Measurements from ENCODE around the gene HOXA5.

The HOXA5 gene

DNA sequence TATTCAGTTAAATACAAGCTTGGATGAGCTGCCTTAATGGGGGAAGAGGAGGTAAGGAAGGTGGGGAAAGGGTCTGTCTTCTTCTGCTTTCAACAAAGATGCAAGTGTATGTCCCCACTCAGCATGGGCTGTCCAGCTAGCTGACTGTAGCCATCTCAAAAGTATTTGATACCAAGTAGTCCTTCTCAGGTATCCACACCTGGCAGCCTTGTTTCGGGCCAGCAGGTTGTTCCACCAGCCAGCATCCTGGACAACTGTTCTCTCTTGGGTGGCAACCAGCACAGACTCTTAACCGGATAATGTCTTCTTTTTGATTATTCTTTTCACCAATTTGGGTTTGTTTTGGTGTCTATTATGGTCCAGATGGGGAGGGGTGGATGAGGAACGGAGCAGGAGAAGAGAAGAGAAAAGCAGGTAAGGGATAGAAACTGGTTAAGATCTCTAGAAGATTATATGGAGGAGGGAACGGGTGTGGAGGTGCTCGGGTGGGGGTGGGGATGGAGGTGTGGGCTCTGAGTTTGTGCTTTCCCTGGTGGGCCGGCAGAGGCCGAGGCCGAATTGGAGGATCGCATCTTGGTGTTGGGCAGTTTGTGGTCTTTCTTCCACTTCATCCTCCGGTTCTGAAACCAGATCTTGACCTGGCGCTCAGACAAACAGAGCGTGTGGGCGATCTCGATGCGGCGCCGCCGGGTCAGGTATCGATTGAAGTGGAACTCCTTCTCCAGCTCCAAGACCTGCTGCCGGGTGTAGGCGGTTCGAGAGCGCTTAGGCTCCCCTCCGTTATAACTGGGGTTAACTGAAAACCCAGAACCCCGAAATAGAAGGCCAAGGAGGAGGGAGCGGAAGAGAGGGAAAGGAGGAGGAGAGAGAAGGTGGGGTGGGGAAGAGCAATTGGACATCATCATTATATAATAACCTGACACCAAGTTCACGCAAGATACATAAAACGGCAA lies 14.4 kb downstream of the HOXA5 start:
- in situ Hi-C loops (cut with MboI; ENCODE audit: low pct_unique_long_range_greater_than_20kb, low sequenced_read_pairs, unreplicated experiment) = no loop called here
- TF ChIP-seq, protein P1, sequence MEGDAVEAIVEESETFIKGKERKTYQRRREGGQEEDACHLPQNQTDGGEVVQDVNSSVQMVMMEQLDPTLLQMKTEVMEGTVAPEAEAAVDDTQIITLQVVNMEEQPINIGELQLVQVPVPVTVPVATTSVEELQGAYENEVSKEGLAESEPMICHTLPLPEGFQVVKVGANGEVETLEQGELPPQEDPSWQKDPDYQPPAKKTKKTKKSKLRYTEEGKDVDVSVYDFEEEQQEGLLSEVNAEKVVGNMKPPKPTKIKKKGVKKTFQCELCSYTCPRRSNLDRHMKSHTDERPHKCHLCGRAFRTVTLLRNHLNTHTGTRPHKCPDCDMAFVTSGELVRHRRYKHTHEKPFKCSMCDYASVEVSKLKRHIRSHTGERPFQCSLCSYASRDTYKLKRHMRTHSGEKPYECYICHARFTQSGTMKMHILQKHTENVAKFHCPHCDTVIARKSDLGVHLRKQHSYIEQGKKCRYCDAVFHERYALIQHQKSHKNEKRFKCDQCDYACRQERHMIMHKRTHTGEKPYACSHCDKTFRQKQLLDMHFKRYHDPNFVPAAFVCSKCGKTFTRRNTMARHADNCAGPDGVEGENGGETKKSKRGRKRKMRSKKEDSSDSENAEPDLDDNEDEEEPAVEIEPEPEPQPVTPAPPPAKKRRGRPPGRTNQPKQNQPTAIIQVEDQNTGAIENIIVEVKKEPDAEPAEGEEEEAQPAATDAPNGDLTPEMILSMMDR (IDR thresholded peaks at IDR 0.05; ENCODE audit: extremely low read depth, insufficient read depth, missing control alignments) = no peak
- DNase-seq (ENCODE audit: low spot score) = no peak

DNA sequence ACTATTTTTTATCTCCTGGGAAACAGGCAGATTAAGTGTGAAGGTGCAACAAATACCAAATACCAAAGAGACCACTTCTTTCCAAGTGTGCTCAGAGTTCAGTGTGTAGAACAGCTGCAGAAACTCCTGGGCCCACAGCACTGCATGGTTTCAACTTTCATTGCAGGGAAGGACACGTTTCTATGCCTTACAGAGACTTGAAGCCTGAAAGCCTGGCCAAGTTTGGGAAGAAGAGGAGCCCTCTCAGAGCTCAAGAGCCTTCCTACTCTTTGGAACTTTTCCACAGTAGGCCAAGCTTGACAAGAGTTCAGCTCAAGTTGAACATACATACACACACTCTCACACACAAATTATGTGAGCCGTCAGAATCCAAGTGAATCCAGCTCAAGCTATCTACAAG lies 15.4 kb downstream of the HOXA5 start:
- in situ Hi-C loops (cut with MboI; ENCODE audit: low pct_unique_long_range_greater_than_20kb, low sequenced_read_pairs, unreplicated experiment) = no loop called here
- TF ChIP-seq, protein P1 (IDR thresholded peaks at IDR 0.05; ENCODE audit: extremely low read depth, insufficient read depth, missing control alignments) = no peak
- DNase-seq (ENCODE audit: low spot score) = no peak

DNA sequence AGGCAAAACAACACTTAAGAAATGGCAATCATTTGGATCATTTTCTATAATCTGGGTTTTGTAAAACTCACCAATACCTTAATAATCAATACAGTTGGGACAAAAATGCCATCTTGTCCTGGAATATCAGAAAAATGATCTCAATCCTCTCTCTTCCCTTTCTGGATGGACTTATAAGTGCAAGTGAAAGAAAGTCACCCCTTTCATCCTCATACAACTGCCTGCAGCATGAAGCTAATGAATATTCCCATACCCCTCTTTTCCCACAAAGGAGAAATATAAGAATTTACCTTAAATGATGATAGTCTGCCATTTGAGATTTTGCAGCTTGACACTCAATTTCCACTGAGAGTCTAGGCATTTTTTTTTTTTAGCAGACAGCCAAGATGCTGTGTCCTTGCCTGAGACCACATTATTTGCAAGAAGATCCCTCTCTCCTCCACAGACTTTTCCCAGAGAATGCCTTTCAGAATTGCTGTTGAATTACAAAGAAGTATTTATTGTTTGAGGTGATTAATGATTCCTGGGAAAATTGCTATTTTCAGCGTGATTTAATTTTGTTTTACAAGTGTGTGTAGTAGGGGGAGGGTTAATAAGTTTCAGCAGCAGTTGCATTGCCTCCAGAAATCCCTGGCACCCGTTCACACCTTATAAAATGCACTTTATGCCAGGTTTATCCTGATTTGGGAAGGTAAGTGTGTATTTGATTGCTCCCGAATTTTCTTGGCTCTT lies 16.7 kb downstream of the HOXA5 start:
- TF ChIP-seq, protein P1 (IDR thresholded peaks at IDR 0.05; ENCODE audit: extremely low read depth, insufficient read depth, missing control alignments) = no peak
- no peak for DNase-seq (ENCODE audit: low spot score)
- in situ Hi-C loops (cut with MboI; ENCODE audit: low pct_unique_long_range_greater_than_20kb, low sequenced_read_pairs, unreplicated experiment) = no loop called here

DNA sequence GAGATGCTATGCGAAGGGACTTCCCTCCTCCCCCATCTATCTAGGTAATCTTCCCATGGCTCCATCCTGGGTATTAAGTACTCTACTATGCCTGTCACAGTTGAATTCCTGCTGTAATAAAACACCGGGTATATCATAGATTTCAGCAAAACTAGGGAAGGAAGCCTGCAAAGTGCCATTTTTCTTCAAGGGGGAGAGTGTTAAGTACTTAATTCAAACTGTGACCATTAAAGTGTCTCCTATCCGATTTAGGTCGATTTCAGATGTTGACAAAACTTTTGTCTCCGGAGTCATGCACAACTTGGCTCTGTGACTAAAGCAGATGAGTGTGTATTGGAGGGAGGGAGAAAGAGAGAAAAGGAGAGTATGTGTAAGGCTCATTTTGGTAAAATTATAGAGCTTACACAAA lies 17.5 kb downstream of the HOXA5 start:
- TF ChIP-seq, protein P1 (IDR thresholded peaks at IDR 0.05; ENCODE audit: extremely low read depth, insufficient read depth, missing control alignments) = no peak
- in situ Hi-C loops (cut with MboI; ENCODE audit: low pct_unique_long_range_greater_than_20kb, low sequenced_read_pairs, unreplicated experiment) = no loop called here
- no peak for DNase-seq (ENCODE audit: low spot score)

DNA sequence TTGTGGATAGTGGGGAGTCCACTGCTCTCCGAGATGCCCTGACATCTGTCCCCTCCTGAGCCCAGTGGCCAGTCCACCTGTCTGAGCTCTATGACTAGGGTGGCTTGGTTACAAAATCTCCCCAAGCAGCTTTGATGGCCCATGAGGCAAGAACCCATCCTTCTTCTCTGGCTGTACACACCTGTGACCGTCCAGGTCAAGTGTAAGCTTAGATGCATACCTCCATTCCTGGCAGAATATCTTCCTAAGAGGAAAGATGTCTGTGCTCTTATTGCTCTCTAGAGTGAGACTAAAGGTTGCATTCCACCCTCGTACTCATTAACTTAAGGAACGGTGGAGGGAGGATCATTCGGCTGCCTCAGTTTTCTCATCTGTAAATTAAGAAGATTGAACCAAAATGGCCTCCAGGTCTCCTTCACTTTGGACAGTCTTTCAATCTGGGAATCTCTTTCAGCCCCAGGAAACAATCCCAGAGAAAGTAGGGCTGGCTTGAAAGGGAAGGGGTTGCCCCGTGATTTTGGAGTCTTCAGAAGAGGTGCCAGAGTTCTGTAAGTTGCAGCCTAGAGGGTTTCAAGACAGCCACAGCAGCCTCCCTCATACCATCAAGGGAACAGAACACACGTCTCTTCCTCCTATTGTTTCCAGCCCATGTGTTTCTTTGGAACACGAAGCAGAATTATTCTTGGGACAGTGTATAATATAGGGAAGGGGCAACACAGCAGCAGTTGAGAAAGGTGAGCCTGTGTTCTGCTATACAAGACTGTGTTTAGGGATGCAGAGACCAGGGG lies 18.4 kb downstream of the HOXA5 start:
- TF ChIP-seq, protein P1 (IDR thresholded peaks at IDR 0.05; ENCODE audit: extremely low read depth, insufficient read depth, missing control alignments) = no peak
- no peak for DNase-seq (ENCODE audit: low spot score)
- in situ Hi-C loops (cut with MboI; ENCODE audit: low pct_unique_long_range_greater_than_20kb, low sequenced_read_pairs, unreplicated experiment) = no loop called here
